ENCODE data around the gene RDX. TPM values are rescaled to one million over a fixed set of nuclear protein-coding genes. Genes with fewer than 3 reads are reported as not detected.

Gene RDX
- total and polyA plus RNA-seq, 2 of the 8 experiments (the other 6 are each of a cell fraction or from before 2014, with no cell fraction given), result 27.4 to 100 TPM

DNA sequence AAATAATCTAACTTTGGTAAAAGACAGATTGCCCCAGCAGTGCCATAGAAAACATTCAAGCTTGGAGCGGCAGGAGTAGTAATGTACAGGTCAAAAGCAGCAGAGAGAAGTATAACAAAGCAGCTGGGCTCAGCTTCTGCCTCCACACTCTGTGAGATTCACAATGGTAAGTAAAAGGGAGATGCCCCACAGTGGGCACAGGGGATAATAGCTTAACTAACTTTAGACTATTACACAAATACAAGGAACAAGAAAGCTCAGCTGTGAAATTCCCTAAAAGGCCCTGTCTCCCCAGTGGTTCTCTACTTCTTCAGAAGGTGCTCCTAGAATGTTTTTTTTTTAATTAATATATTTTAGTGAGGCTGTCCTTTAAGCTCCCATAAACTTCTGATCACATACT lies 28.0 kb downstream of the RDX start:
- CTCF ChIA-PET (ENCODE audit: partially characterized antibody), result interaction anchor here (0.6 to 1.7 kb wide), 7 partner anchors 13 to 1296 kb away, joined by 3 to 6 read pairs (median 3); no protein-coding TSS in a partner anchor

More for the DNA sequence above, 28.0 kb downstream of the RDX start:
- H3K9ac ChIP-seq (replicated peaks in 1 of 4; ENCODE audit: extremely low read depth in 1 of 4, low read depth in 3 of 4, low read length in 3 of 4), result no peak overlapping the region
- H3K9me3 ChIP-seq (ENCODE audit: insufficient read depth in 2 of 2, low read depth in 1 of 2, low read length in 1 of 2), result no peaks in the 10 kb centered on the region
- no peak overlapping the region for H2BK20ac ChIP-seq (ENCODE audit: low read length)
- H3K56ac ChIP-seq (replicated peaks; ENCODE audit: insufficient read length, low read depth, low read length), result no peak overlapping the region
- no peak overlapping the region for H3K23ac ChIP-seq (ENCODE audit: insufficient read length)
- TF ChIP-seq SRF (IDR thresholded peaks at IDR 0.05; ENCODE audit: low read depth, low read length), result no peak
- TF ChIP-seq ASH2L (IDR thresholded peaks at IDR 0.05; ENCODE audit: low read length), result no peak
- TF ChIP-seq, protein P1, sequence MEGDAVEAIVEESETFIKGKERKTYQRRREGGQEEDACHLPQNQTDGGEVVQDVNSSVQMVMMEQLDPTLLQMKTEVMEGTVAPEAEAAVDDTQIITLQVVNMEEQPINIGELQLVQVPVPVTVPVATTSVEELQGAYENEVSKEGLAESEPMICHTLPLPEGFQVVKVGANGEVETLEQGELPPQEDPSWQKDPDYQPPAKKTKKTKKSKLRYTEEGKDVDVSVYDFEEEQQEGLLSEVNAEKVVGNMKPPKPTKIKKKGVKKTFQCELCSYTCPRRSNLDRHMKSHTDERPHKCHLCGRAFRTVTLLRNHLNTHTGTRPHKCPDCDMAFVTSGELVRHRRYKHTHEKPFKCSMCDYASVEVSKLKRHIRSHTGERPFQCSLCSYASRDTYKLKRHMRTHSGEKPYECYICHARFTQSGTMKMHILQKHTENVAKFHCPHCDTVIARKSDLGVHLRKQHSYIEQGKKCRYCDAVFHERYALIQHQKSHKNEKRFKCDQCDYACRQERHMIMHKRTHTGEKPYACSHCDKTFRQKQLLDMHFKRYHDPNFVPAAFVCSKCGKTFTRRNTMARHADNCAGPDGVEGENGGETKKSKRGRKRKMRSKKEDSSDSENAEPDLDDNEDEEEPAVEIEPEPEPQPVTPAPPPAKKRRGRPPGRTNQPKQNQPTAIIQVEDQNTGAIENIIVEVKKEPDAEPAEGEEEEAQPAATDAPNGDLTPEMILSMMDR (IDR thresholded peaks at IDR 0.05; ENCODE audit: control extremely low read depth in 1 of 3, insufficient read depth in 1 of 3, low read depth in 1 of 3, low read length in 3 of 3), result no peak
- TF ChIP-seq KDM1A (IDR thresholded peaks at IDR 0.05; ENCODE audit: borderline replicate concordance, low read length), result no peak
- TF ChIP-seq RFX5 (IDR thresholded peaks at IDR 0.05; ENCODE audit: borderline replicate concordance, low read depth, low read length), result no peak
- no peak for TF ChIP-seq GTF2F1 (IDR thresholded peaks at IDR 0.05; ENCODE audit: borderline replicate concordance, low read depth, low read length)
- TF ChIP-seq CBX8 (IDR thresholded peaks at IDR 0.05; ENCODE audit: borderline replicate concordance, low read depth, low read length), result no peak
- no peak for TF ChIP-seq SP4 (IDR thresholded peaks at IDR 0.05; ENCODE audit: low read length)
- TF ChIP-seq KDM5A (IDR thresholded peaks at IDR 0.05; ENCODE audit: low read length), result no peak
- no peak for TF ChIP-seq HDAC2 (IDR thresholded peaks at IDR 0.05; ENCODE audit: borderline replicate concordance in 1 of 2, low read depth in 2 of 2, low read length in 2 of 2)
- no peak for TF ChIP-seq RXRA (IDR thresholded peaks at IDR 0.05; ENCODE audit: insufficient read depth, low read depth, low read length)
- no peaks in the 10 kb centered on the region; the same call in 1 of the 2 replicates for H3K23me2 ChIP-seq (ENCODE audit: low read depth, low read length)
- no peak overlapping the region for H2AFZ ChIP-seq (ENCODE audit: low read length)
- FAIRE-seq (no peak), DNase-seq (ENCODE audit: low read depth in 1 of 2, low spot score in 2 of 2) (no peak)
- no peak overlapping the region for H3K4me3 ChIP-seq (ENCODE audit: extremely low read depth in 1 of 4, insufficient read depth in 2 of 4, low read depth in 3 of 4, low read length in 4 of 4)
- no peak overlapping the region for H4K5ac ChIP-seq (ENCODE audit: insufficient read length, low read depth, low read length)
- no peak overlapping the region for H2BK12ac ChIP-seq (ENCODE audit: low read depth, low read length)
- peaks cover 0 to 41% of the 10 kb centered on the region in 2 experiments; a peak in 2 of 4 replicates for H3K79me2 ChIP-seq (ENCODE audit: control insufficient read depth in 1 of 2, insufficient read depth in 2 of 2, low read length in 2 of 2)
- H3K27me3 ChIP-seq (replicated peaks in 1 of 4; ENCODE audit: control insufficient read depth in 3 of 4, extremely low read depth in 1 of 4, insufficient read depth in 3 of 4, low read length in 3 of 4), result no peaks in the 10 kb centered on the region
- peaks cover 3% of the 10 kb centered on the region; the same call in 1 of the 2 replicates for H3K79me1 ChIP-seq (ENCODE audit: low read depth, low read length)
- 92% methylated on average over 1 of the region's 1 CpG; no CpG with 5 or more reads in 1 of the 2 experiments for WGBS, 2 experiments (ENCODE audit: extremely low coverage in 1 of 2, insufficient coverage in 1 of 2, insufficient read length in 1 of 2, insufficient replicate concordance in 2 of 2, low coverage in 1 of 2, low lambda C conversion rate in 2 of 2, missing lambda C conversion rate in 1 of 2)
- no peak overlapping the region for H3K4ac ChIP-seq (replicated peaks; ENCODE audit: insufficient read length, low read depth, low read length)
- POLR2A ChIA-PET (ENCODE audit: partially characterized antibody), result interaction anchor here (1.4 kb wide), 2 partner anchors 9 to 19 kb away, joined by 3 read pairs; no protein-coding TSS in a partner anchor
- H4K91ac ChIP-seq (replicated peaks; ENCODE audit: insufficient read length, low read length), result no peak overlapping the region
- H3K4me1 ChIP-seq (replicated peaks in 1 of 4; ENCODE audit: control insufficient read depth in 3 of 4, insufficient read depth in 4 of 4, low read length in 3 of 4), result no peaks in the 10 kb centered on the region
- H3K27ac ChIP-seq (ENCODE audit: low read depth, low read length), result no peak overlapping the region
- no peak overlapping the region for H4K8ac ChIP-seq (ENCODE audit: extremely low read depth, insufficient read depth, low read length)
- no peak overlapping the region for H3K18ac ChIP-seq (ENCODE audit: extremely low read depth, low read length)
- H3K36me3 ChIP-seq (ENCODE audit: control insufficient read depth in 2 of 4, insufficient read depth in 4 of 4, low read length in 3 of 4), result peaks cover 7 to 32% (median 8%) of the 10 kb centered on the region in 4 experiments
- H4K20me1 ChIP-seq (replicated peaks in 1 of 2; ENCODE audit: control insufficient read depth in 1 of 2, insufficient read depth in 2 of 2, low read length in 2 of 2), result peaks cover 5 to 6% of the 10 kb centered on the region in 2 experiments
- H2AK5ac ChIP-seq (ENCODE audit: low read depth, low read length), result no peak overlapping the region
- H3K14ac ChIP-seq (ENCODE audit: insufficient read length), result no peak overlapping the region
- no peak overlapping the region for H2BK15ac ChIP-seq (ENCODE audit: low read length)
- no peak overlapping the region for H3K4me2 ChIP-seq (ENCODE audit: insufficient read depth in 1 of 2, low read depth in 2 of 2, low read length in 2 of 2)
- H2BK5ac ChIP-seq (ENCODE audit: low read depth, low read length), result no peak overlapping the region
- no peak overlapping the region for H2BK120ac ChIP-seq (replicated peaks; ENCODE audit: low read depth, low read length)

Measured in H1 (cell line).